GM23338 (cell line): ENCODE data around the gene CTBP2. TPM values are rescaled to one million over a fixed set of nuclear protein-coding genes. Genes with fewer than 3 reads are reported as not detected.

Experiments used
- ATAC-seq: fragments of 200-7000 bp; cut with Tn5 transposase; 3 replicates; pipeline ENCODE4 v1.9.1; 2020
- DNase-seq: peaks from one replicate; pipeline ENCODE4 v3.0.0-alpha.2; 2015; ENCODE audit warnings: low spot score
- H2AFZ ChIP-seq: fragments of 200-600 bp; sonication (generic); 2 replicates; pipeline ENCODE4 v1.8.0; 2016; ENCODE audit warnings: antibody characterized with exemption, mild to moderate bottlenecking, moderate library complexity
- H3F3A ChIP-seq: fragments of 200-600 bp; sonication (generic); replicated peaks from 2 replicates; pipeline ENCODE4 v1.8.0; 2017; ENCODE audit warnings: antibody characterized with exemption, mixed run types, low read depth
- H3K27ac ChIP-seq: fragments of 200-600 bp; sonication (generic); 2 replicates; pipeline ENCODE4 v1.6.1; 2016; ENCODE audit warnings: low read depth
- H3K27me3 ChIP-seq: fragments of 200-600 bp; sonication (generic); 2 replicates; pipeline ENCODE4 v1.8.0; 2016; ENCODE audit warnings: mild to moderate bottlenecking, mixed run types, moderate library complexity; ENCODE audit not compliant: insufficient read depth
- H3K36me3 ChIP-seq: fragments of 200-600 bp; sonication (generic); 2 replicates; pipeline ENCODE4 v1.8.0; 2016; ENCODE audit warnings: mild to moderate bottlenecking; ENCODE audit not compliant: insufficient read depth
- H3K4me1 ChIP-seq: fragments of 200-600 bp; sonication (generic); 2 replicates; pipeline ENCODE4 v1.8.0; 2016; ENCODE audit warnings: mild to moderate bottlenecking, moderate library complexity; ENCODE audit not compliant: insufficient read depth
- H3K4me2 ChIP-seq: fragments of 200-600 bp; sonication (generic); 2 replicates; pipeline ENCODE4 v1.7.1; 2017; ENCODE audit warnings: mixed run types
- H3K4me3 ChIP-seq: fragments of 200-600 bp; sonication (generic); 2 replicates; pipeline ENCODE4 v1.6.1; 2016; ENCODE audit warnings: mixed run types
- H3K79me2 ChIP-seq: fragments of 200-600 bp; sonication (generic); replicated peaks from 2 replicates; pipeline ENCODE4 v1.8.0; 2017; ENCODE audit warnings: mild to moderate bottlenecking; ENCODE audit not compliant: insufficient read depth
- H3K9me2 ChIP-seq: fragments of 200-600 bp; sonication (generic); 2 replicates; pipeline ENCODE4 v1.8.0; 2017; ENCODE audit not compliant: insufficient read depth
- H4K20me1 ChIP-seq: fragments of 200-600 bp; sonication (generic); replicated peaks from 2 replicates; pipeline ENCODE4 v1.8.0; 2017; ENCODE audit warnings: mild to moderate bottlenecking; ENCODE audit not compliant: insufficient read depth
- H3K27ac Mint-ChIP-seq: 2 replicates; pipeline ENCODE4 v1.8.0; 2020; ENCODE audit warnings: inconsistent platforms, mild to moderate bottlenecking, moderate library complexity, mixed read lengths
- H3K27me3 Mint-ChIP-seq: 3 replicates; pipeline ENCODE4 v1.8.0; 2022; ENCODE audit warnings: low read depth, mild to moderate bottlenecking, moderate library complexity, mixed read lengths, inconsistent platforms; ENCODE audit not compliant: insufficient read depth, poor library complexity
- H3K36me3 Mint-ChIP-seq: 3 replicates; pipeline ENCODE4 v1.8.0; 2021; ENCODE audit warnings: low read depth, mild to moderate bottlenecking, inconsistent platforms, moderate library complexity, mixed read lengths
- H3K4me1 Mint-ChIP-seq: 3 replicates; pipeline ENCODE4 v1.8.0; 2020; ENCODE audit warnings: mild to moderate bottlenecking, inconsistent platforms, mixed read lengths
- H3K4me3 Mint-ChIP-seq: 3 replicates; pipeline ENCODE4 v1.8.0; 2021; ENCODE audit warnings: moderate library complexity, mild to moderate bottlenecking, inconsistent platforms, mixed read lengths
- H3K9me3 Mint-ChIP-seq: 3 replicates; pipeline ENCODE4 v1.8.0; 2020; ENCODE audit warnings: moderate library complexity, mild to moderate bottlenecking, inconsistent platforms, mixed read lengths
- CREB1 ChIP-seq: fragments of 250-450 bp; sonication (Bioruptor Pico); IDR thresholded peaks from 2 replicates; pipeline ENCODE4 v1.5.0; 2020; ENCODE audit warnings: low read depth, mild to moderate bottlenecking, moderate library complexity
- EZH2 ChIP-seq: fragments of 200-600 bp; sonication (generic); IDR thresholded peaks from one replicate; pipeline ENCODE4 v1.8.0; 2017; ENCODE audit warnings: antibody characterized with exemption, mild to moderate bottlenecking, low read depth; ENCODE audit not compliant: unreplicated experiment
- EZH2phosphoT487 ChIP-seq: fragments of 200-600 bp; sonication (generic); IDR thresholded peaks from one replicate; pipeline ENCODE4 v1.8.1; 2018; ENCODE audit warnings: antibody characterized with exemption; ENCODE audit not compliant: unreplicated experiment
- JUNB ChIP-seq: IDR thresholded peaks from one replicate; pipeline ENCODE4 v1.6.1; 2016; ENCODE audit warnings: antibody characterized with exemption; ENCODE audit not compliant: unreplicated experiment
- NANOG ChIP-seq: IDR thresholded peaks from 2 replicates; pipeline ENCODE4 v1.6.1; 2016; ENCODE audit warnings: antibody characterized with exemption, borderline replicate concordance
- POLR2AphosphoS5 ChIP-seq: IDR thresholded peaks from 2 replicates; pipeline ENCODE4 v1.6.1; 2016; ENCODE audit warnings: antibody characterized with exemption, low read depth
- STAT1 ChIP-seq: IDR thresholded peaks from one replicate; pipeline ENCODE4 v1.6.1; 2016; ENCODE audit warnings: antibody characterized with exemption; ENCODE audit not compliant: unreplicated experiment
- ZNF114 ChIP-seq: fragments of 250-450 bp; sonication (Bioruptor Pico); IDR thresholded peaks from 2 replicates; pipeline ENCODE4 v1.5.0; 2020; ENCODE audit warnings: mild to moderate bottlenecking, moderate library complexity
- ZNF331 ChIP-seq: fragments of 250-450 bp; sonication (Bioruptor Pico); IDR thresholded peaks from 2 replicates; pipeline ENCODE4 v1.5.0; 2020; ENCODE audit warnings: low read depth, mild to moderate bottlenecking, moderate library complexity
- polyA plus RNA-seq: library from polyadenylated mRNA; unstranded; fragments of >200 nt; fragmentation: Nextera tagmentation; extraction: Ambion mirVana; gene quantifications from 2 replicates; pipeline ENCODE4 v1.2.1, GENCODE V29; 2016
- total RNA-seq: library from RNA; depleted of rRNA; stranded (reverse); fragments of >200 nt; shearing (Covaris generic); gene quantifications from 2 replicates; pipeline ENCODE4 v1.2.3, GENCODE V29; 2014
- TF ChIP-seq, protein P1 (sequence below): IDR thresholded peaks from one replicate; pipeline ENCODE4 v1.6.1; 2018; ENCODE audit warnings: antibody characterized with exemption; ENCODE audit not compliant: unreplicated experiment
- TF ChIP-seq, protein P2 (sequence below), 2 experiments: fragments of 200-600 bp in 1 of 2; sonication (generic) in 1 of 2; conservative IDR thresholded peaks; 2 replicates each; pipeline versions ENCODE4 v1.5.1 to v1.6.1; 2016 to 2017; ENCODE audit warnings: antibody characterized with exemption in 2 of 2, low read depth in 2 of 2, mild to moderate bottlenecking in 2 of 2, moderate library complexity in 1 of 2
- TF ChIP-seq, protein P3 (sequence below): fragments of 250-450 bp; sonication (Bioruptor Pico); IDR thresholded peaks from 2 replicates; pipeline ENCODE4 v1.5.0; 2020; ENCODE audit warnings: mild to moderate bottlenecking, moderate library complexity
- TF ChIP-seq, protein P4 (sequence below): IDR thresholded peaks from 2 replicates; pipeline ENCODE4 v1.6.1; 2016; ENCODE audit warnings: antibody characterized with exemption

The CTBP2 gene
- total and polyA plus RNA-seq, 2 experiments from 2014 or later: 133 to 265 TPM

DNA sequence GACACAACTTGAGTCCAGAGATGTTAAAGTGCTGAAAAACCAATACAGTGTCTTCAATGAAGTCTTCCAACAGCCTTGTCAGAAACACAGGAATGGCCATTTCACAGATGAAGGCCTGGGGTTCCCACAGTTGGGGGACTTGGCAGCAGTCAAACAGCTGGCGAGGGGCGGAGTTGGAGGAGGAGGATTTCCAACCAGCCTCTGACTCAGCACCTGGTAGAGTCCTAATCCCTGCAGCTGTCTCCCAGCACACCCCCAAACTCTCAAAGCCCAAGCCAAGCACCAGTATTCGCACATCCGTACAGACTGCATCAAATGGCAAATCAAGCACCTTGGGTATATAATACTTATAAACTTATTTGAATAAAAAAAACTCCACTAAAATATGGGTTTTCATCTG, 28.0 kb downstream of the CTBP2 start:
- Histone ChIP-seq H4K20me1 (peaks cover 93% of the 10 kb centered on the region), H3K9me2 (0 out of 2 replicates have a peak, but pooled peaks cover 2% of the 10 kb centered on the region), H3K79me2 (peaks cover 100% of the 10 kb centered on the region), H2AFZ (no peak overlapping the region), H3K36me3 (peaks cover 20% of the 10 kb centered on the region), H3K4me2 (no peak overlapping the region; the same call in 1 of the 2 replicates), H3F3A (peaks cover 3% of the 10 kb centered on the region), H3K27ac (peak overlapping the region; percentile 47; the same call in 1 of the 2 replicates), H3K27me3 (no peaks in the 10 kb centered on the region), H3K4me3 (no peak overlapping the region), H3K4me1 (peaks cover 90% of the 10 kb centered on the region)
- peaks cover 91% of the 10 kb centered on the region for H3K36me3 Mint-ChIP-seq
- no peak overlapping the region for H3K27ac Mint-ChIP-seq
- no peak for TF ChIP-seq ZNF114 (CRISPR knock-in tag)
- TF ChIP-seq JUNB: no peak
- TF ChIP-seq ZNF331 (CRISPR knock-in tag): no peak
- no peak for TF ChIP-seq NANOG
- TF ChIP-seq EZH2: no peak
- TF ChIP-seq STAT1: no peak
- TF ChIP-seq CREB1 (CRISPR knock-in tag): no peak
- TF ChIP-seq, protein P1, sequence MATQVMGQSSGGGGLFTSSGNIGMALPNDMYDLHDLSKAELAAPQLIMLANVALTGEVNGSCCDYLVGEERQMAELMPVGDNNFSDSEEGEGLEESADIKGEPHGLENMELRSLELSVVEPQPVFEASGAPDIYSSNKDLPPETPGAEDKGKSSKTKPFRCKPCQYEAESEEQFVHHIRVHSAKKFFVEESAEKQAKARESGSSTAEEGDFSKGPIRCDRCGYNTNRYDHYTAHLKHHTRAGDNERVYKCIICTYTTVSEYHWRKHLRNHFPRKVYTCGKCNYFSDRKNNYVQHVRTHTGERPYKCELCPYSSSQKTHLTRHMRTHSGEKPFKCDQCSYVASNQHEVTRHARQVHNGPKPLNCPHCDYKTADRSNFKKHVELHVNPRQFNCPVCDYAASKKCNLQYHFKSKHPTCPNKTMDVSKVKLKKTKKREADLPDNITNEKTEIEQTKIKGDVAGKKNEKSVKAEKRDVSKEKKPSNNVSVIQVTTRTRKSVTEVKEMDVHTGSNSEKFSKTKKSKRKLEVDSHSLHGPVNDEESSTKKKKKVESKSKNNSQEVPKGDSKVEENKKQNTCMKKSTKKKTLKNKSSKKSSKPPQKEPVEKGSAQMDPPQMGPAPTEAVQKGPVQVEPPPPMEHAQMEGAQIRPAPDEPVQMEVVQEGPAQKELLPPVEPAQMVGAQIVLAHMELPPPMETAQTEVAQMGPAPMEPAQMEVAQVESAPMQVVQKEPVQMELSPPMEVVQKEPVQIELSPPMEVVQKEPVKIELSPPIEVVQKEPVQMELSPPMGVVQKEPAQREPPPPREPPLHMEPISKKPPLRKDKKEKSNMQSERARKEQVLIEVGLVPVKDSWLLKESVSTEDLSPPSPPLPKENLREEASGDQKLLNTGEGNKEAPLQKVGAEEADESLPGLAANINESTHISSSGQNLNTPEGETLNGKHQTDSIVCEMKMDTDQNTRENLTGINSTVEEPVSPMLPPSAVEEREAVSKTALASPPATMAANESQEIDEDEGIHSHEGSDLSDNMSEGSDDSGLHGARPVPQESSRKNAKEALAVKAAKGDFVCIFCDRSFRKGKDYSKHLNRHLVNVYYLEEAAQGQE: no peak
- TF ChIP-seq, protein P2, sequence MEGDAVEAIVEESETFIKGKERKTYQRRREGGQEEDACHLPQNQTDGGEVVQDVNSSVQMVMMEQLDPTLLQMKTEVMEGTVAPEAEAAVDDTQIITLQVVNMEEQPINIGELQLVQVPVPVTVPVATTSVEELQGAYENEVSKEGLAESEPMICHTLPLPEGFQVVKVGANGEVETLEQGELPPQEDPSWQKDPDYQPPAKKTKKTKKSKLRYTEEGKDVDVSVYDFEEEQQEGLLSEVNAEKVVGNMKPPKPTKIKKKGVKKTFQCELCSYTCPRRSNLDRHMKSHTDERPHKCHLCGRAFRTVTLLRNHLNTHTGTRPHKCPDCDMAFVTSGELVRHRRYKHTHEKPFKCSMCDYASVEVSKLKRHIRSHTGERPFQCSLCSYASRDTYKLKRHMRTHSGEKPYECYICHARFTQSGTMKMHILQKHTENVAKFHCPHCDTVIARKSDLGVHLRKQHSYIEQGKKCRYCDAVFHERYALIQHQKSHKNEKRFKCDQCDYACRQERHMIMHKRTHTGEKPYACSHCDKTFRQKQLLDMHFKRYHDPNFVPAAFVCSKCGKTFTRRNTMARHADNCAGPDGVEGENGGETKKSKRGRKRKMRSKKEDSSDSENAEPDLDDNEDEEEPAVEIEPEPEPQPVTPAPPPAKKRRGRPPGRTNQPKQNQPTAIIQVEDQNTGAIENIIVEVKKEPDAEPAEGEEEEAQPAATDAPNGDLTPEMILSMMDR (conservative IDR thresholded peaks at IDR 0.05; ENCODE audit: low read depth in 2 of 2): no peak
- TF ChIP-seq, protein P3, sequence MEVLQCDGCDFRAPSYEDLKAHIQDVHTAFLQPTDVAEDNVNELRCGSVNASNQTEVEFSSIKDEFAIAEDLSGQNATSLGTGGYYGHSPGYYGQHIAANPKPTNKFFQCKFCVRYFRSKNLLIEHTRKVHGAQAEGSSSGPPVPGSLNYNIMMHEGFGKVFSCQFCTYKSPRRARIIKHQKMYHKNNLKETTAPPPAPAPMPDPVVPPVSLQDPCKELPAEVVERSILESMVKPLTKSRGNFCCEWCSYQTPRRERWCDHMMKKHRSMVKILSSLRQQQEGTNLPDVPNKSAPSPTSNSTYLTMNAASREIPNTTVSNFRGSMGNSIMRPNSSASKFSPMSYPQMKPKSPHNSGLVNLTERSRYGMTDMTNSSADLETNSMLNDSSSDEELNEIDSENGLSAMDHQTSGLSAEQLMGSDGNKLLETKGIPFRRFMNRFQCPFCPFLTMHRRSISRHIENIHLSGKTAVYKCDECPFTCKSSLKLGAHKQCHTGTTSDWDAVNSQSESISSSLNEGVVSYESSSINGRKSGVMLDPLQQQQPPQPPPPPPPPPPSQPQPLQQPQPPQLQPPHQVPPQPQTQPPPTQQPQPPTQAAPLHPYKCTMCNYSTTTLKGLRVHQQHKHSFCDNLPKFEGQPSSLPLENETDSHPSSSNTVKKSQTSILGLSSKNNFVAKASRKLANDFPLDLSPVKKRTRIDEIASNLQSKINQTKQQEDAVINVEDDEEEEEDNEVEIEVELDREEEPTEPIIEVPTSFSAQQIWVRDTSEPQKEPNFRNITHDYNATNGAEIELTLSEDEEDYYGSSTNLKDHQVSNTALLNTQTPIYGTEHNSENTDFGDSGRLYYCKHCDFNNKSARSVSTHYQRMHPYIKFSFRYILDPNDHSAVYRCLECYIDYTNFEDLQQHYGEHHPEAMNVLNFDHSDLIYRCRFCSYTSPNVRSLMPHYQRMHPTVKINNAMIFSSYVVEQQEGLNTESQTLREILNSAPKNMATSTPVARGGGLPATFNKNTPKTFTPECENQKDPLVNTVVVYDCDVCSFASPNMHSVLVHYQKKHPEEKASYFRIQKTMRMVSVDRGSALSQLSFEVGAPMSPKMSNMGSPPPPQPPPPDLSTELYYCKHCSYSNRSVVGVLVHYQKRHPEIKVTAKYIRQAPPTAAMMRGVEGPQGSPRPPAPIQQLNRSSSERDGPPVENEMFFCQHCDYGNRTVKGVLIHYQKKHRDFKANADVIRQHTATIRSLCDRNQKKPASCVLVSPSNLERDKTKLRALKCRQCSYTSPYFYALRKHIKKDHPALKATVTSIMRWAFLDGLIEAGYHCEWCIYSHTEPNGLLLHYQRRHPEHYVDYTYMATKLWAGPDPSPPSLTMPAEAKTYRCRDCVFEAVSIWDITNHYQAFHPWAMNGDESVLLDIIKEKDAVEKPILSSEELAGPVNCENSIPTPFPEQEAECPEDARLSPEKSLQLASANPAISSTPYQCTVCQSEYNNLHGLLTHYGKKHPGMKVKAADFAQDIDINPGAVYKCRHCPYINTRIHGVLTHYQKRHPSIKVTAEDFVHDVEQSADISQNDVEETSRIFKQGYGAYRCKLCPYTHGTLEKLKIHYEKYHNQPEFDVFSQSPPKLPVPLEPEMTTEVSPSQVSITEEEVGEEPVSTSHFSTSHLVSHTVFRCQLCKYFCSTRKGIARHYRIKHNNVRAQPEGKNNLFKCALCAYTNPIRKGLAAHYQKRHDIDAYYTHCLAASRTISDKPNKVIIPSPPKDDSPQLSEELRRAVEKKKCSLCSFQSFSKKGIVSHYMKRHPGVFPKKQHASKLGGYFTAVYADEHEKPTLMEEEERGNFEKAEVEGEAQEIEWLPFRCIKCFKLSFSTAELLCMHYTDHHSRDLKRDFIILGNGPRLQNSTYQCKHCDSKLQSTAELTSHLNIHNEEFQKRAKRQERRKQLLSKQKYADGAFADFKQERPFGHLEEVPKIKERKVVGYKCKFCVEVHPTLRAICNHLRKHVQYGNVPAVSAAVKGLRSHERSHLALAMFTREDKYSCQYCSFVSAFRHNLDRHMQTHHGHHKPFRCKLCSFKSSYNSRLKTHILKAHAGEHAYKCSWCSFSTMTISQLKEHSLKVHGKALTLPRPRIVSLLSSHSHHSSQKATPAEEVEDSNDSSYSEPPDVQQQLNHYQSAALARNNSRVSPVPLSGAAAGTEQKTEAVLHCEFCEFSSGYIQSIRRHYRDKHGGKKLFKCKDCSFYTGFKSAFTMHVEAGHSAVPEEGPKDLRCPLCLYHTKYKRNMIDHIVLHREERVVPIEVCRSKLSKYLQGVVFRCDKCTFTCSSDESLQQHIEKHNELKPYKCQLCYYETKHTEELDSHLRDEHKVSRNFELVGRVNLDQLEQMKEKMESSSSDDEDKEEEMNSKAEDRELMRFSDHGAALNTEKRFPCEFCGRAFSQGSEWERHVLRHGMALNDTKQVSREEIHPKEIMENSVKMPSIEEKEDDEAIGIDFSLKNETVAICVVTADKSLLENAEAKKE: no peak
- no peak for TF ChIP-seq POLR2AphosphoS5
- TF ChIP-seq, protein P4, sequence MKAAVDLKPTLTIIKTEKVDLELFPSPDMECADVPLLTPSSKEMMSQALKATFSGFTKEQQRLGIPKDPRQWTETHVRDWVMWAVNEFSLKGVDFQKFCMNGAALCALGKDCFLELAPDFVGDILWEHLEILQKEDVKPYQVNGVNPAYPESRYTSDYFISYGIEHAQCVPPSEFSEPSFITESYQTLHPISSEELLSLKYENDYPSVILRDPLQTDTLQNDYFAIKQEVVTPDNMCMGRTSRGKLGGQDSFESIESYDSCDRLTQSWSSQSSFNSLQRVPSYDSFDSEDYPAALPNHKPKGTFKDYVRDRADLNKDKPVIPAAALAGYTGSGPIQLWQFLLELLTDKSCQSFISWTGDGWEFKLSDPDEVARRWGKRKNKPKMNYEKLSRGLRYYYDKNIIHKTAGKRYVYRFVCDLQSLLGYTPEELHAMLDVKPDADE: no peak
- TF ChIP-seq EZH2phosphoT487: no peak
- no peaks in the 10 kb centered on the region; the same call in 2 of the 3 replicates for H3K9me3 Mint-ChIP-seq
- peaks cover 26% of the 10 kb centered on the region for H3K27me3 Mint-ChIP-seq
- ATAC-seq (0 out of 3 replicates have a peak, but pooled peaks have one; percentile 3), DNase-seq (no peak)
- H3K4me1 Mint-ChIP-seq: peaks cover 89% of the 10 kb centered on the region
- no peak overlapping the region; the same call in 2 of the 3 replicates for H3K4me3 Mint-ChIP-seq
